Neural cell (in vitro differentiated cells): ENCODE data around the gene PRR12. TPM values are rescaled to one million over a fixed set of nuclear protein-coding genes. Genes with fewer than 3 reads are reported as not detected.

Source experiments
- H2AFZ ChIP-seq: fragments of 200-600, 300-800 bp; sonication (generic), shearing (Covaris generic); 2 replicates; pipeline ENCODE4 v1.6.0; 2014; ENCODE audit warnings: low read depth, mild to moderate bottlenecking, antibody characterized with exemption, low read length, moderate library complexity
- H3F3A ChIP-seq: fragments of 200-600 bp; shearing (Covaris generic); 2 replicates; pipeline ENCODE4 v1.6.1; 2016; ENCODE audit warnings: mild to moderate bottlenecking, moderate library complexity, mixed read lengths, antibody characterized with exemption, low read length; ENCODE audit not compliant: insufficient read depth, poor library complexity, severe bottlenecking
- H3K27ac ChIP-seq: fragments of 200-600, 300-800 bp; sonication (generic), shearing (Covaris generic); 2 replicates; pipeline ENCODE4 v1.5.1; 2014; ENCODE audit warnings: mild to moderate bottlenecking, low read length, moderate library complexity
- H3K27me3 ChIP-seq: fragments of 300-800, 200-600 bp; sonication (generic), shearing (Covaris generic); 2 replicates; pipeline ENCODE4 v1.6.0; 2014; ENCODE audit warnings: mild to moderate bottlenecking, low read depth, low read length, moderate library complexity; ENCODE audit not compliant: insufficient read depth
- H3K36me3 ChIP-seq: fragments of 300-800, 200-600 bp; sonication (generic), shearing (Covaris generic); 2 replicates; pipeline ENCODE4 v1.5.1; 2014; ENCODE audit warnings: mild to moderate bottlenecking, antibody characterized with exemption, low read length, moderate library complexity; ENCODE audit not compliant: insufficient read depth
- H3K4me2 ChIP-seq: fragments of 300-800, 200-600 bp; sonication (generic), shearing (Covaris generic); 2 replicates; pipeline ENCODE4 v1.6.0; 2014; ENCODE audit warnings: mild to moderate bottlenecking, low read length
- H3K4me3 ChIP-seq: fragments of 300-800, 200-600 bp; sonication (generic), shearing (Covaris generic); 2 replicates; pipeline ENCODE4 v1.5.1; 2014; ENCODE audit warnings: mild to moderate bottlenecking, low read length, moderate library complexity
- H3K79me2 ChIP-seq: fragments of 200-600 bp; shearing (Covaris generic); replicated peaks from 2 replicates; pipeline ENCODE4 v1.6.0; 2014; ENCODE audit warnings: mild to moderate bottlenecking, low read length, moderate library complexity; ENCODE audit not compliant: insufficient read depth
- H3K9ac ChIP-seq: fragments of 300-800, 200-600 bp; sonication (generic), shearing (Covaris generic); 2 replicates; pipeline ENCODE4 v1.6.1; 2016; ENCODE audit warnings: mild to moderate bottlenecking, low read length, mixed read lengths
- H3K9me2 ChIP-seq: fragments of 200-600 bp; shearing (Covaris generic); 2 replicates; pipeline ENCODE4 v1.6.1; 2016; ENCODE audit warnings: mild to moderate bottlenecking, low read length, mixed read lengths; ENCODE audit not compliant: insufficient read depth
- H3K9me3 ChIP-seq: fragments of 200-600, 300-800 bp; sonication (generic), shearing (Covaris generic); 2 replicates; pipeline ENCODE4 v1.6.1; 2016; ENCODE audit warnings: mild to moderate bottlenecking, mixed run types, low read length, moderate library complexity, mixed read lengths
- H4K20me1 ChIP-seq: fragments of 200-600 bp; shearing (Covaris generic); 2 replicates; pipeline ENCODE4 v1.6.1; 2016; ENCODE audit warnings: mild to moderate bottlenecking, mixed run types; ENCODE audit not compliant: insufficient read depth
- CTCF ChIP-seq: fragments of 450-650 bp; IDR thresholded peaks from 2 replicates; pipeline ENCODE4 v1.5.1; 2014; ENCODE audit warnings: antibody characterized with exemption, mild to moderate bottlenecking, moderate library complexity; ENCODE audit not compliant: poor library complexity, severe bottlenecking
- EP300 ChIP-seq: fragments of 450-650 bp; conservative IDR thresholded peaks from 2 replicates; pipeline ENCODE4 v1.6.1; 2014; ENCODE audit warnings: antibody characterized with exemption, mild to moderate bottlenecking, moderate library complexity; ENCODE audit not compliant: poor library complexity, severe bottlenecking
- EZH2 ChIP-seq: fragments of 200-600, 300-800 bp; shearing (Covaris generic), sonication (generic); IDR thresholded peaks from 2 replicates; pipeline ENCODE4 v1.6.1; 2014; ENCODE audit warnings: antibody characterized with exemption, low read length, borderline replicate concordance, mild to moderate bottlenecking; ENCODE audit not compliant: insufficient read depth, poor library complexity, severe bottlenecking
- MXI1 ChIP-seq: fragments of 450-650 bp; conservative IDR thresholded peaks from 2 replicates; pipeline ENCODE4 v1.6.1; 2014; ENCODE audit warnings: antibody characterized with exemption, mild to moderate bottlenecking; ENCODE audit not compliant: poor library complexity, severe bottlenecking
- POLR2AphosphoS5 ChIP-seq: IDR thresholded peaks from 2 replicates; pipeline ENCODE4 v1.6.1; 2012
- RAD21 ChIP-seq: fragments of 450-650 bp; conservative IDR thresholded peaks from 2 replicates; pipeline ENCODE4 v1.6.1; 2014; ENCODE audit warnings: antibody characterized with exemption, mild to moderate bottlenecking, moderate library complexity
- REST ChIP-seq: IDR thresholded peaks from 2 replicates; pipeline ENCODE4 v1.6.1; 2012; ENCODE audit warnings: borderline replicate concordance
- SMC3 ChIP-seq: fragments of 450-650 bp; conservative IDR thresholded peaks from 2 replicates; pipeline ENCODE4 v1.6.1; 2014; ENCODE audit warnings: antibody characterized with exemption, mild to moderate bottlenecking, moderate library complexity; ENCODE audit not compliant: poor library complexity
- TAF1 ChIP-seq: IDR thresholded peaks from 2 replicates; pipeline ENCODE4 v1.6.1; 2012; ENCODE audit warnings: low read depth
- polyA plus RNA-seq: library from polyadenylated mRNA; depleted of rRNA; stranded (reverse); fragments of >200 nt; gene quantifications from 2 replicates; pipeline ENCODE4 v1.2.3, GENCODE V29; 2014

Gene PRR12
- polyA plus RNA-seq, 1 donor from 2014 or later = 1.2 TPM

- Histone ChIP-seq H2AFZ (no peak overlapping the region), H3K9me3 (no peaks in the 10 kb centered on the region), H3K27me3 (no peaks in the 10 kb centered on the region), H3K4me3 (no peak overlapping the region), H3K9ac (no peak overlapping the region), H3F3A (peaks cover 4% of the 10 kb centered on the region), H3K79me2 (peaks cover 25% of the 10 kb centered on the region), H3K36me3 (no peaks in the 10 kb centered on the region), H3K4me2 (no peak overlapping the region), H3K9me2 (no peaks in the 10 kb centered on the region), H3K27ac (no peak overlapping the region), H4K20me1 (no peaks in the 10 kb centered on the region)
- TF ChIP-seq TAF1 = no peak
- no peak for TF ChIP-seq POLR2AphosphoS5
- no peak for TF ChIP-seq EZH2
- TF ChIP-seq RAD21 = no peak
- TF ChIP-seq REST = no peak
- no peak for TF ChIP-seq EP300
- TF ChIP-seq SMC3 = no peak
- TF ChIP-seq CTCF = no peak
- TF ChIP-seq MXI1 = no peak
Measured at GRCh38 chr19:49645592-49645991, 54.6 kb downstream of the PRR12 start.

- Histone ChIP-seq H4K20me1 (no peaks in the 10 kb centered on the region), H3K36me3 (no peaks in the 10 kb centered on the region), H3F3A (peaks cover under 1% of the 10 kb centered on the region)
Measured at GRCh38 chr19:49645995-49646394, 55.0 kb downstream of the PRR12 start.

GRCh38 chr19:49646586-49646985, 55.6 kb downstream of the PRR12 start:
- H3K9me3 ChIP-seq = no peaks in the 10 kb centered on the region
- no peak overlapping the region for H2AFZ ChIP-seq
- H3K4me3 ChIP-seq = no peak overlapping the region
- no peak overlapping the region for H3K27ac ChIP-seq
- no peak overlapping the region for H3K9ac ChIP-seq
- H3K27me3 ChIP-seq = no peaks in the 10 kb centered on the region
- H3K79me2 ChIP-seq = peaks cover 25% of the 10 kb centered on the region
- H4K20me1 ChIP-seq = no peaks in the 10 kb centered on the region
- H3F3A ChIP-seq = no peaks in the 10 kb centered on the region
- no peaks in the 10 kb centered on the region for H3K36me3 ChIP-seq
- TF ChIP-seq REST (no peak), POLR2AphosphoS5 (no peak), TAF1 (no peak), MXI1 (no peak), RAD21 (no peak)
- H3K9me2 ChIP-seq = no peaks in the 10 kb centered on the region
- no peak overlapping the region for H3K4me2 ChIP-seq

More at GRCh38 chr19:49645995-49646394, 55.0 kb downstream of the PRR12 start:
- H3K4me2 ChIP-seq = no peak overlapping the region
- TF ChIP-seq EZH2 (no peak), EP300 (no peak), RAD21 (no peak)
- peaks cover 25% of the 10 kb centered on the region for H3K79me2 ChIP-seq
- no peak overlapping the region for H3K9ac ChIP-seq
- H2AFZ ChIP-seq = no peak overlapping the region
- H3K27ac ChIP-seq = no peak overlapping the region
- H3K27me3 ChIP-seq = no peaks in the 10 kb centered on the region
- no peaks in the 10 kb centered on the region for H3K9me3 ChIP-seq
- H3K4me3 ChIP-seq = no peak overlapping the region
- H3K9me2 ChIP-seq = no peaks in the 10 kb centered on the region
